GM12892 (cell line): ENCODE results near the gene LARP4B.
"Not testable (repeated sequence)": the region's sequence is repeated elsewhere in the genome, so short reads cannot be mapped to it uniquely, and the experiment has no call there.

Experiments
- DNase-seq: peaks from one replicate; pipeline ENCODE4 v3.0.0; 2011; ENCODE audit not compliant: insufficient read length
- FAIRE-seq: peaks from 2 replicates; lab custom pipeline; 2011; peaks lifted over from hg19 to GRCh38; lab: Jason Lieb, UNC
- POLR2A ChIP-seq: IDR thresholded peaks from 2 replicates; pipeline ENCODE4 v1.6.1; 2011; ENCODE audit warnings: low read depth, low read length, control low read depth
- POLR2AphosphoS5 ChIP-seq: IDR thresholded peaks from 2 replicates; pipeline ENCODE4 v1.6.1; 2011; ENCODE audit warnings: low read depth, low read length, control low read depth
- TAF1 ChIP-seq: IDR thresholded peaks from 2 replicates; pipeline ENCODE4 v1.6.1; 2011; ENCODE audit warnings: low read depth, mild to moderate bottlenecking, control low read depth, low read length, borderline replicate concordance

Gene LARP4B

GRCh38 chr10:934746-935406 lies 3.4 kb upstream of the LARP4B start:
- TF ChIP-seq TAF1 = no peak
- TF ChIP-seq POLR2AphosphoS5 = no peak
- TF ChIP-seq POLR2A = no peak
- no peak for DNase-seq
- FAIRE-seq = no peak

DNA sequence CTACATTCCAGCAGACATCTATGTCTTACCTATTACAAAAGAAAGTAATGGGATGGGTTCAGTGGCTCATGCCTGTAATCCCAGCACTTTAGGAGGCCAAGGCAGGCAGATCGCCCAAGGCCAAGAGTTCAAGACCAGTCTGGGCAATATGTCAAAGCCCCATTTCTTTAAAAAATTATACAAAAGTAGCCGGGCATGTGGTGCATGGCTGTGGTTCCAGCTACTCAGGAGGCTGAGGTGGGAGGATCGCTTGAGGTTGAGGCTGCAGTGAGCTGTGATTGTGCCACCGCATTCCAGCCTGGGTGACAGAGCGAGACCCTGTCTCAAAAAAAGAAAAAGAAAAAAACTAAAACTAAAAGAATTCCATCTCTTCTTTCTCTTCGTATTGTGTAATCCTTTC lies 2.7 kb upstream of the LARP4B start:
- DNase-seq, FAIRE-seq: not testable (repeated sequence)

DNA sequence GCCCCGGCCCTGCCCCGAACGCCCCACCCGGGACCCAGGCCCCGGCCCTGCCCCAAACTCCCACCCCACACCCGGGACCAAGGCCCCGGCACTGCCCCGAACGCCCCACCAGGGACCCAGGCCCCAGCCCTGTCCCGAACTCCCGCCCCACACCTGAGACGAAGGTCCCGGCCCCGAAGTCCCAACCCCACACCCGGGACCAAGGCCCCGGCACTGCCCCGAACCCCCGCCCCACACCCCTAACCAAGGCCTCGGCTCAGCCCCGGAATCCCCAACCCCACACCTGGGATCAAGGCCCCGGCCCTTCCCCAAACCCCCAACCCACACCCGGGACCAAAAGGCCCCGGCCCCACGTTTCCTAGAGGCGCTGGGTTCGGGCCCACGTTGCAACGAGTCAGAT lies 1.1 kb upstream of the LARP4B start:
- FAIRE-seq (no peak), DNase-seq (no peak)
- TF ChIP-seq POLR2A = no peak
- TF ChIP-seq POLR2AphosphoS5 = no peak
- no peak for TF ChIP-seq TAF1

- no peak for TF ChIP-seq TAF1
- no peak for TF ChIP-seq POLR2AphosphoS5
- TF ChIP-seq POLR2A = no peak
- no peak for FAIRE-seq
- DNase-seq = no peak
These were observed 730 bp downstream of the LARP4B start for GRCh38 chr10:930625-931325.

- TF ChIP-seq POLR2A = no peak
- 0 out of 2 replicates have a peak, but pooled peaks have one; percentile 20 for TF ChIP-seq POLR2AphosphoS5
- DNase-seq (no peak), FAIRE-seq (peak; percentile 68)
These were observed 1.4 kb downstream of the LARP4B start for GRCh38 chr10:929960-930624.

GRCh38 chr10:927131-927530 lies 4.4 kb downstream of the LARP4B start:
- DNase-seq = no peak
- no peak for FAIRE-seq
- TF ChIP-seq POLR2AphosphoS5 (no peak), TAF1 (no peak), POLR2A (no peak)

GRCh38 chr10:926075-926698 lies 5.3 kb downstream of the LARP4B start:
- TF ChIP-seq TAF1 (no peak), POLR2A (no peak), POLR2AphosphoS5 (no peak)
- FAIRE-seq (no peak), DNase-seq (no peak)

DNA sequence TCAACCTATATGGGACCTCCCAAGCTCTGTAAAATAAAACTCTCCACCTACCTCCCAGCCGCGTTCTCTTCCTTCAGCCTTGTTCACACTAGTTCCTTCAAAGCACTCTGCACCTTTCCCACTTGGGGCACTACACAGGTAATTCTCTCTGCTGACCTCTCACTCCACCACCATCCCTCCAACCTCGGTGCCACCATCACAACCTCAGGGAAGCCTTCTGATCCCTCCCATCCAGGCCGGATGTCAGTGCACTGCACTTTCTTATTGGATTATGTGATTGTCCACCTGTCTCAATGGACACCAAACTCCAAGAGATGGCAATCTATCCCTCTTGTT lies 7.0 kb downstream of the LARP4B start:
- DNase-seq (no peak), FAIRE-seq (no peak)
- peak; percentile 38; the same call in 1 of the 2 replicates for TF ChIP-seq POLR2AphosphoS5
- TF ChIP-seq POLR2A = peak; percentile 43; the same call in 1 of the 2 replicates
- no peak for TF ChIP-seq TAF1

GRCh38 chr10:923844-924523 lies 7.5 kb downstream of the LARP4B start:
- DNase-seq (no peak), FAIRE-seq (no peak)
- no peak for TF ChIP-seq POLR2AphosphoS5
- no peak for TF ChIP-seq TAF1
- no peak for TF ChIP-seq POLR2A

DNA sequence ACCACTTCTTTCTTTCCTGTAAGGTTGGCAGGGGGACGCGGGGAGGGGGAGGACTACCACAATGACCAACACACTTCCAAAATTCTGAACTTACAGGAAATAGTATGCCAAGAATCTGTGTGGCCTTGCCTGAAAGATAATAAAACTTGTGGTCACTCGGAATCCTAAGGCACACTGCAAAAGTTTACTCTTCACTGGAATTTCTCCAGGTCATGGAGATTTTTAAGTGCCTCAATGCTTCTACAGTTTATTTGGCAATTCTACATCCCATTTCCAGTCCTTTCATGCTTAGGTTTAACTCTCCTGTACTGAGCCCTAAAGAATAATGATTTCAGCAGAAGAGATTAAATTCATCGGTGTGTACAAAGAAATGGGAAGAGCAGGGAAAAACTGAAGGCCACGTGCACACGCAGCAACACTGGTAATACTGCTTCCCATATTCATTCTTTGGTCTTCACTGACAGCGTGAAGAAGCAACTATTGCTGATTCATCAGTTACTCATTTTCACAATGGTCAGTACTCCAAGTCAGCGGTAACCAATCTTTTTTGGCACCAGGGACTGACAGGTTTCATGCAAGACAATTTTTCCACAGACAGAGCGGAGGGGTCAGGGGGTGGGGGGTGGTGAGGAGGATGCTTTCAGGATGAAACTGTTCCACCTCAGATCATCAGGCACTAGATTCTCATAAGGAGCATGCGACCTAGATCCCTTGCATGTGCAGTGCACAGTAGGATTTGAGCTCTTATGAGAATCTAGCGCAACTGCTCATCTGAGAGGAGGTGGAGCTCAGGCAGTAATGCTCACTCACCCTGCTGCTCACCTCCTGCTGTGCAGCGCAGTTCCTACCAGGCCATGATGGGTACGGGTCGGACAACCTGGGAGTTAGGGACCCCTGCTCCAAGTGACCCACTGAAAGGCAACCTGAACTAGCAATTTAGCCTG lies 9.8 kb downstream of the LARP4B start:
- DNase-seq (no peak), FAIRE-seq (no peak)
- no peak for TF ChIP-seq POLR2AphosphoS5
- no peak for TF ChIP-seq POLR2A
- TF ChIP-seq TAF1 = no peak

GRCh38 chr10:920450-920849 lies 11.1 kb downstream of the LARP4B start:
- FAIRE-seq (no peak), DNase-seq (no peak)
- no peak for TF ChIP-seq POLR2AphosphoS5
- no peak for TF ChIP-seq TAF1
- no peak for TF ChIP-seq POLR2A
